Calu3 (cell line): Measurements from ENCODE around the gene SBF1. TPM values are rescaled to one million over a fixed set of nuclear protein-coding genes. Genes with fewer than 3 reads are reported as not detected.
A peak's percentile ranks its signal among the peaks of the same experiment; 100 is the strongest.

Experiments used
- BruUV-seq: library from RNA; stranded (reverse); fragments of 400-500 nt; replicated peaks from 2 replicates; lab custom pipeline; 2021; lab: Mats Ljungman, UMichigan
- CTCF ChIA-PET: fragments of 300-600 bp; sonication (Branson Sonifier 250); formaldehyde crosslinking; loops from one replicate; lab custom pipeline; 2022; ENCODE audit warnings: antibody characterized with exemption; lab: Charles Lee
- DNase-seq: peaks from one replicate; pipeline ENCODE4 v3.0.0; 2022
- H3K27ac Mint-ChIP-seq: one replicate; pipeline ENCODE4 v1.8.0; 2022; ENCODE audit warnings: mixed read lengths; ENCODE audit not compliant: unreplicated experiment
- H3K27me3 Mint-ChIP-seq: one replicate; pipeline ENCODE4 v1.8.0; 2022; ENCODE audit warnings: mixed read lengths; ENCODE audit not compliant: unreplicated experiment
- H3K36me3 Mint-ChIP-seq: one replicate; pipeline ENCODE4 v1.8.0; 2022; ENCODE audit warnings: mild to moderate bottlenecking, moderate library complexity, mixed read lengths; ENCODE audit not compliant: insufficient read depth, unreplicated experiment
- H3K4me1 Mint-ChIP-seq: one replicate; pipeline ENCODE4 v1.8.0; 2022; ENCODE audit warnings: mild to moderate bottlenecking, low read depth, mixed read lengths; ENCODE audit not compliant: unreplicated experiment
- H3K4me3 Mint-ChIP-seq: one replicate; pipeline ENCODE4 v1.8.0; 2022; ENCODE audit warnings: mild to moderate bottlenecking, low read depth, moderate library complexity, mixed read lengths; ENCODE audit not compliant: unreplicated experiment
- H3K9me3 Mint-ChIP-seq: one replicate; pipeline ENCODE4 v1.8.0; 2022; ENCODE audit warnings: low read depth, mixed read lengths; ENCODE audit not compliant: unreplicated experiment
- CTCF ChIP-seq: fragments of 200-600 bp; IDR thresholded peaks from one replicate; pipeline ENCODE4 v1.8.0; 2022; ENCODE audit warnings: antibody characterized with exemption; ENCODE audit not compliant: unreplicated experiment
- intact Hi-C: fragments of 100-400 bp; cut with micrococcal nuclease; formaldehyde crosslinking; loops from one replicate; pipeline ENCODE4 v1.10.0; 2022; ENCODE audit not compliant: unreplicated experiment
- total RNA-seq: library from RNA; stranded (reverse); gene quantifications from 2 replicates; pipeline ENCODE4 v1.2.3, GENCODE V29; 2022

SBF1 gene
- total RNA-seq, 1 experiment from 2014 or later, result 104 TPM

- no peak for TF ChIP-seq CTCF
- Mint-ChIP-seq H3K4me3 (no peak overlapping the region), H3K4me1 (peaks cover 38% of the 10 kb centered on the region), H3K36me3 (peaks cover 50% of the 10 kb centered on the region), H3K27me3 (no peaks in the 10 kb centered on the region), H3K9me3 (no peaks in the 10 kb centered on the region), H3K27ac (peak overlapping the region; percentile 85)
- no TSS peak for BruUV-seq
- CTCF ChIA-PET, result no interaction called here
- DNase-seq, result no peak
- intact Hi-C loops, result no loop called here
Observed at GRCh38 chr22:50487290-50488005, 12.6 kb upstream of the SBF1 start.

GRCh38 chr22:50486561-50487289 lies 11.9 kb upstream of the SBF1 start, which contains the start of gene MIOX:
MIOX (plus strand) TSS chr22:50486859; CDS start chr22:50486898, 39 bp downstream.
- Mint-ChIP-seq H3K9me3 (no peaks in the 10 kb centered on the region), H3K27ac (peak within 1 kb of the TSS; percentile 85), H3K27me3 (no peaks in the 10 kb centered on the region), H3K4me3 (peak within 1 kb of the TSS; percentile 24), H3K36me3 (peaks cover 57% of the 10 kb centered on the region), H3K4me1 (peaks cover 38% of the 10 kb centered on the region)
- no TSS peak for BruUV-seq
- CTCF ChIA-PET, result no interaction called here
- intact Hi-C loops, result no loop called here
- TF ChIP-seq CTCF, result no peak
- no peak for DNase-seq

- BruUV-seq, result TSS peak; percentile 28
- no peaks in the 10 kb centered on the region for H3K9me3 Mint-ChIP-seq
- H3K36me3 Mint-ChIP-seq, result peaks cover 58% of the 10 kb centered on the region
- H3K27me3 Mint-ChIP-seq, result no peaks in the 10 kb centered on the region
- peak overlapping the region; percentile 85 for H3K27ac Mint-ChIP-seq
- CTCF ChIA-PET, result interaction anchor here (0.6 to 1.5 kb wide), 3 partner anchors 13 to 40 kb away, joined by 3 to 4 read pairs (median 3); partner anchors contain the start of gene SCO2
- H3K4me3 Mint-ChIP-seq, result peak overlapping the region; percentile 24
- intact Hi-C loops, result no loop called here
- no peak for TF ChIP-seq CTCF
- peaks cover 38% of the 10 kb centered on the region for H3K4me1 Mint-ChIP-seq
- DNase-seq, result peak; percentile 69
Observed at GRCh38 chr22:50485221-50486131, 10.6 kb upstream of the SBF1 start.
